ENCODE data around the gene COL4A6.

COL4A6 gene

GRCh38 chrX:108304210-108304609 lies 134.0 kb downstream of the COL4A6 start:
- H3K4me3 ChIP-seq (replicated peaks in 1 of 2; ENCODE audit: low read depth in 2 of 2, low read length in 2 of 2): no peak overlapping the region
- peak; percentile 40 for TF ChIP-seq CTCF (IDR thresholded peaks at IDR 0.05; ENCODE audit: low read depth, low read length)
- peak; percentile 22 to 50 for DNase-seq (ENCODE audit: low read depth in 2 of 2)

GRCh38 chrX:108303682-108304081 lies 134.5 kb downstream of the COL4A6 start:
- no peak for DNase-seq (ENCODE audit: low read depth in 2 of 2)
- H3K4me3 ChIP-seq (replicated peaks in 1 of 2; ENCODE audit: low read depth in 2 of 2, low read length in 2 of 2): no peak overlapping the region
- no peak for TF ChIP-seq CTCF (IDR thresholded peaks at IDR 0.05; ENCODE audit: low read depth, low read length)

- no peak overlapping the region for H3K4me3 ChIP-seq (replicated peaks in 1 of 2; ENCODE audit: low read depth in 2 of 2, low read length in 2 of 2)
- TF ChIP-seq CTCF (IDR thresholded peaks at IDR 0.05; ENCODE audit: low read depth, low read length): no peak
- no peak for DNase-seq (ENCODE audit: low read depth in 2 of 2)
Observed at GRCh38 chrX:108299704-108300103, 138.5 kb downstream of the COL4A6 start.

GRCh38 chrX:108299101-108299591 lies 139.1 kb downstream of the COL4A6 start:
- H3K4me3 ChIP-seq (replicated peaks in 1 of 2; ENCODE audit: low read depth in 2 of 2, low read length in 2 of 2): no peak overlapping the region
- DNase-seq (ENCODE audit: low read depth in 2 of 2): peak; percentile 56 to 65
- TF ChIP-seq CTCF (IDR thresholded peaks at IDR 0.05; ENCODE audit: low read depth, low read length): no peak

- no peak for DNase-seq (ENCODE audit: low read depth in 2 of 2)
- H3K4me3 ChIP-seq (replicated peaks in 1 of 2; ENCODE audit: low read depth in 2 of 2, low read length in 2 of 2): no peak overlapping the region
- no peak for TF ChIP-seq CTCF (IDR thresholded peaks at IDR 0.05; ENCODE audit: low read depth, low read length)
Observed at GRCh38 chrX:108298165-108298602, 140.0 kb downstream of the COL4A6 start.

- DNase-seq (ENCODE audit: low read depth in 2 of 2): no peak
- TF ChIP-seq CTCF (IDR thresholded peaks at IDR 0.05; ENCODE audit: low read depth, low read length): no peak
Observed at GRCh38 chrX:108297290-108297689, 140.9 kb downstream of the COL4A6 start.

GRCh38 chrX:108292053-108292452 lies 146.2 kb downstream of the COL4A6 start:
- no peak for TF ChIP-seq CTCF (IDR thresholded peaks at IDR 0.05; ENCODE audit: low read depth, low read length)
- no peak for DNase-seq (ENCODE audit: low read depth in 2 of 2)
- H3K4me3 ChIP-seq (replicated peaks in 1 of 2; ENCODE audit: low read depth in 2 of 2, low read length in 2 of 2): no peak overlapping the region

More at GRCh38 chrX:108297290-108297689, 140.9 kb downstream of the COL4A6 start:
- H3K4me3 ChIP-seq (replicated peaks in 1 of 2; ENCODE audit: low read depth in 2 of 2, low read length in 2 of 2): no peak overlapping the region

Measured in cardiac fibroblast (primary cell).